LoVo (cell line): Measurements from ENCODE around the gene KIF4A.
"Not testable (repeated sequence)": the region's sequence is repeated elsewhere in the genome, so short reads cannot be mapped to it uniquely, and the experiment has no call there.

Source experiments
- DNase-seq: peaks from one replicate; pipeline ENCODE4 v3.0.0-alpha.2; 2016; ENCODE audit warnings: low spot score

The KIF4A gene

GRCh38 chrX:70281951-70282350 lies 8.0 kb upstream of the KIF4A start, which contains the start of gene RAB41:
Gene RAB41, plus strand, starts transcription at chrX:70282172. Its CDS starts 46 bp downstream, at chrX:70282218.
- DNase-seq, result no peak

DNA sequence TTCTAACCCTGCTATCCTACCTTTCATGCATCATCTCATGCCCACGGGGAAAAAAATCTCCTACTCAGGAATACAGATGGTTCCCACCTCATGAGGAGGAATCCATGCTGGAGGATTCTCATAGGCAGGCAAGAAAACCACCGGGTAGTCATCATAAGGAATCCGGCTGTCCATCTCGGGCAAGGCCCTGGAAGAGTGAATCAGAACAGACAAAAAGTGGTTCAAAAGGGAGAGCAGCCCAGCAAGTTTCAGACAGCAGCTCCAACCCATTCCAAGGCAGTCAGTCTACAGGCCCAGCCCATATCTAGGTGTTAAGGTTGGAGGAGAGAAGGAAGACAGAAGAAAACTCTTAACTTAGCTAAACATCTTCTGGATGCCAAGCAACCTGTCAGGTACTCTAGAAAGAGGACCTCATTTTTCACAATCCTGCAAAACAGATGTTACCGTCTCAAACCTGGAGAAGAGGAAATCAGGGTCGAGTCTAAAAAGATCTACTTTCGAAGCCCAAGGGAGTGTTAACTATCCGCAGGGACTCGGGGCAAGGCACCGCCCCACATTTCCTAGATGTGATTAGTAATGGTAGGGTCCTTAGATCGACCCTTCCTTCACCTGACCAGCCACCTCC lies 624 bp upstream of the KIF4A start:
- DNase-seq, result no peak

DNA sequence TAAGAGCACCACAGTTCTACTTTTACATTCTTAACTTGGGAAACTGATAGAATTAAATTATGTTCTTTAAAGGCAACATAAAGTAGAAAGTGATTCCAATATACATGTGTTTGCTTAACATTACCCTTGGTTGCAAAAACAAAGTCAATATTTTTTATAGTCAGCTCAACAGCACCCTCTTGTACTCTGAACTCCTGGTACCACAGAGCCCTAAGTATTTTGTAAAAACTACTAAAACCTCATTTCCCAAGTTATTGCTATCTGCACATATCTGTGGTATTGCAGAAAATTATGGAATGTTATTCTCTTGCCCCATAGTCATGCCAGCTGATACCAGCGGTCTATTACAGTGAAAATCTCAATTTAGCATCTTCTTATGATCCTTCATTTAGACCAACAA lies 2.9 kb downstream of the KIF4A start:
- DNase-seq, result no peak

DNA sequence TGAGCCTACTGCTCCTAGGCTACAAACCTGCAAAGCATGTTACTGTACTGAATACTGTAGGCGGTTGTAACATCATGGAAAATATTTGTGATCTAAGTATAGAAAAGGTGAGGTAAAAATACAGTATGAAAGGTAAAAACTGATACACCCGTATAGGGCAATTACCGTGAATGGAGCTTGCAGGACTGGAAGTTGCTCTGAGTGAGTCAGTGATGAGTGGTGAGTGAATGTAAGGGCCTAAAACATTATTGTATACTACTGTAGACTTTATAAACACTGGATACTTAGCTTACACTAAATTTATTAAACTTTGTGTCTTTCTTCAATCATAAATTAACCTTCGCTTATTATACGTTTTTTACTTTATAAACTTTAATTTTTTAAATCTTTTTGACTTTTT lies 3.7 kb downstream of the KIF4A start:
- no peak for DNase-seq

DNA sequence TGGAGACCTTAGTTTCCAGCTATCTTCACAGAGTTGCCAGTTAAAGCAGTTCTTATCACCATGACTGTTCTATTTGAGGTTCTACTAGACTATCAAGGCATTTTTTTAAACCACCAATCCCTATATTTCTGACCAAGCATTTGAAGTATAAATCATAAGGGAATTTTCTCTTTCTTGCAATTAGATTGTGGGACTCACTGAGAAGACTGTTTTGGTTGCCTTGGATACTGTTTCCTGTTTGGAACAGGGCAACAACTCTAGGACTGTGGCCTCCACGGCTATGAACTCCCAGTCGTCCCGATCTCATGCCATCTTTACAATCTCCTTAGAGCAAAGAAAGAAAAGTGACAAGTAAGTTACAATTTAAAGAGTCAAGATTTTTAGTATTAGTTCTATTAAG lies 11.8 kb downstream of the KIF4A start:
- DNase-seq, result no peak

DNA sequence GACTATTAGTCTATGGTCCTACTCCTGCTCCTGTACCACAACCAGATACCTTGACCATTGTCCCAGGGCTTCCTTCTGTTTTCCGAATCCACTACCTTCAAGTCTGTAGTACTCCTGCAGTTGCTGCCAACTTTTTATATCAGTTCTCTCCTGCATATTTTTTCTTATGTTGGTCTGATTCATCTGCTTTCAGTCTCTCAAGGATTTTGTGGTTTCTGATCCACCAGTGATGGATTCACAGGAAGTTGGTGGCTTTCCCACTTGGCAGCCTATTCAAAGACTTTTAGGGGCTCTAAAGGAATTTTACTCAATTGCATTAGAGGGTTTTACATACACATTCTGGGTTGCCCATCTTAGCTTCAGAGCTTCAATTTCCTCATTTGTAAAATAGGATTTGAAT lies 23.6 kb downstream of the KIF4A start:
- no peak for DNase-seq

GRCh38 chrX:70322784-70323183 lies 32.9 kb downstream of the KIF4A start:
- DNase-seq, result no peak

DNA sequence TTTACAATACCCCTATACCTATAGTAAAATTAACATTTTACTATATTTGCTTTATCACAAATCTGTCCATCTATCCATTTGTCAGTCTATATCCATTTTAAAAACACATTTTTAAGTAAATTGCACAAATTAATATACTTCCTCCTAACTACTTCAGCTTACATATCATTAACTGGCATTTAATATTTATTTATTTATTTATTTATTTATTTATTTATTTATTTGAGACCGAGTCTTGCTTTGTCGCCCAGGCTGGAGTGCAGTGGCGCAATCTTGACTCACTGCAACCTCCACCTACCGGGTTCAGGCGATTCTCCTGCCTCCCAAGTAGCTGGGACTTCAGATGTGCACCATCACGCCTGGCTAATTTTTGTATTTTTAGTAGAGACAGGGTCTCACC lies 33.7 kb downstream of the KIF4A start:
- not testable (repeated sequence) for DNase-seq

DNA sequence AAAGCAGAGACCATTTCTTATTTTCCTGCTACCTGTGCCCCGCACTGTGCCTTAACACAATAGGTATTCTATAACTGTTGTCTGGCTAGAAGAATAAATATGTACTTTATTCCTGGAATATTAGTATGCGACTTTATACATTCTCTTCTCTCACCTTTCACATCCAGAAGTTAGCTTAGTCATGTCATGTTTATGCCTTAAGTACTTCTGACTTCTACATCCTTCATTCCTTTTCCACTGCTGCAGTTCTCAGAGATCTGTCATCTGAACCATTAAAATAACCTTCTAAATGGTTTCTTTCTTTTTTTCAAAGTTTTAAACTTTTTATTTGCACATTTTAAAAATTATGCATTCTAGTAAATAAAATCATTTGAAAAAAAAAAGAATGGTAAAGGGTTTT lies 34.4 kb downstream of the KIF4A start:
- no peak for DNase-seq

DNA sequence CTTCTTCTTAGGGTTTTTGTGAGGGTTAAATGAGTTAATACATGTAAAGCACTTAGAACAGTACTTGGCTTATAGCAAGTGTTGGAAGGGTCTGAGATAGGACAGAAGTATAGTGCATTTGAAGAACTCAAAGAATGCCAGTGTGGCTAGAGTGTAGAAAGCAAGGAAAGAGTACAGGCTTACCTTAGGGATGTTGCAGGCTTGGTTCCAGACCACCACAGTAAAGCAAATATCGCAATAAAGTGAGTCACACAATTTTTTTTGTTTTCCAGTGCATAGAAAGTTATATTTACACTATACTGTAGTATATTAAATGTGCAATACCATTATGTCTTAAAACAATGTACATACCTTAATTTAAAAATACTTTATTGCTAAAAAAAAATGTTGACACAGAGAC lies 41.3 kb downstream of the KIF4A start:
- DNase-seq, result no peak

- DNase-seq, result no peak
These were observed 42.7 kb downstream of the KIF4A start for GRCh38 chrX:70332600-70332999.

DNA sequence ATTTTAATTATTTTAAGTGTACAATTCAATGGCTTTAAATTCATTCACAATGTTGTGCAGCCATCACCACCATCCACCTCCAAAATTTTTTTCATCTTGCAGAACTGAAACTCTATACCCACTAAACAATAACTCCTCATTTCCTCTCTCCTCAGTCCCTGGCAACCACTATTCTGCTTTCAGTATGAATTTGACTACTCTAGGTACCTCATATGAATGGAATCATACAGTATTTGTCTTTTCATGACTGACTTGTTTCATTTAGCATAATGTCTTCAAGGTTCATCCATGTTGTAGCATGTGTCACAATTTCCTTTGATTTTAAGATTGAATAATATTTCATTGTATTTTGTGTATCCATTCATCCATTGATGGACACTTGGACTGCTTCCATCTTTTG lies 46.9 kb downstream of the KIF4A start:
- DNase-seq, result no peak

DNA sequence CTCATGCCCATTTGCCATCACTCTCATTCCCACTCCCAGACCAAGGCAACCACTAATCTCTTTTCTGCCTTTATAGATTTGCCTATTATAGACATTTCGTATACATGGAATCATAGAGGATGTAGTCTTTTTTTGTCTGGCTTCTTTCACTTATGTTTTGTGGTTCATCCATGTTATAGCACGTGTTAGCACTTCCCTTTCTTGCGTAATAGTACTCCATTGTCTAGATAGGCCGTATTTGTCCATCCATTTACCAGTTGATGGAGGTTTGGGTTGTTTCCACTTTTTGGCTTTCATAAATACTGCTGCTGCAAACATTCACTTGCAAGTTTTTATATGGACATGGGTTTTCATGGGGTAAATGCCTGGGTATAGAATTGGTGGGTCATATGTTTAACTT lies 48.4 kb downstream of the KIF4A start:
- DNase-seq, result no peak

DNA sequence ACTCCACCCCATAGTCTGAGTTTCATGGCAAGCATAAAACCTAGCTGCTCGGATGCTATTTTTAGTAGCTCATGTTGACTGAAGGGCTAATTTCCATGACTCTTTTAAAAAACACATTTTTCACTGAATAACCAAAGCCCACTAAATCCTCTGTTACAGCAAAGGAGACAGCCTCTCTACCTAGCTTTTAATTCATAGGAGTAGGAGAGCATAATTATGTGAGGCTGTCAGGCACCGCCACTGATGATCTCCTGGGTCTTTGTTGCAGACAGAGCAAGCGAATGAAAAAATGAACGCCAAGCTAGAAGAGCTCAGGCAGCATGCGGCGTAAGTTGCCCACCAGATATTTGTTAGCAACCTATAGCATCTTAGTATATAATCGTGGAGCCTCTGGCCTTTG lies 53.5 kb downstream of the KIF4A start:
- DNase-seq, result no peak

DNA sequence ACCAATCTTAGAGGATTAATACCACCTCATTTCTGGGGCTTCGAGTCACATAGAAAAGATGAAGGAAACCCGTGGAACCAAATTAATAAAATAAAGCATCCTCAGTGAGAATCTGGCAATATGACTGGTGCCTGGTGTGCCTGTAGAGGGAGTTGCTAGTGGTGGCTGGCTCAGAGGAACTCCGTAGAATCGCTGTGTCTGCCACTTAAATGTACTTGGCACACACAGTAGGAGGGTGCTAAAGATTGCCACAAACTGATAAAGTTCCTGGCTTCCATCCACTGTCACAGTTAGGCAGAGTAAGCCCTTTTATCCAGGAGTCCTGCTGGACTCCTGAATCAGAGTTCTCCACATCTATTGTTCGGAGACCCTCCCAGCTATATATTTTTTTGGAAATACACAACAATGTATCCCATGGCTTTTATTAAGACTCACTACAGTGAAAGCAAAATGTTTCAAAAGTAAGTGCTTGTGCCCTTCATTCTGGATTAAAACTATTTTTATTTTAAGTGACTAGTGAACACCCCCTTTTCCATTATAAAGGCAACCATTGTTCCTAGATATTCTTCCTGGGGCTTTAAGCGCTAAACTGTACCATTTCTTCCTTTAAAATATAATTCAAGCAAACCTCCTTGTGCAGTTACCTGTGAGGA lies 56.6 kb downstream of the KIF4A start:
- no peak for DNase-seq

DNA sequence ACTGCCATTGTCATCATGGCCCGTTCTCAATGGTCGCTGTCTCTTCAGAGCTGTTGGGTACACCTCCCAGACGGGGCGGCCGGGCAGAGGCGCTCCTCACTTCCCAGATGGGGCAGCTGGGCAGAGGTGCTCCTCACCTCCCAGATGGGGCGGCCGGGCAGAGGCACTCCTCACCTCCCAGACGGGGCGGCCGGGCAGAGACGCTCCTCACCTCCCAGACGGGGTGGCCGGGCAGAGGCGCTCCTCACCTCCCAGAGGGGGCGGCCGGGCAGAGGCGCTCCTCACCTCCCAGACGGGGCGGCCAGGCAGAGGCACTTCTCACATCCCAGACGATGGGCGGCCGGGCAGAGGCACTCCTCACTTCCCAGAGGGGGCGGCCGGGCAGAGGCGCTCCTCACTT lies 58.9 kb downstream of the KIF4A start:
- not testable (repeated sequence) for DNase-seq

- DNase-seq, result not testable (repeated sequence)
These were observed 59.6 kb downstream of the KIF4A start for GRCh38 chrX:70349367-70350125.

DNA sequence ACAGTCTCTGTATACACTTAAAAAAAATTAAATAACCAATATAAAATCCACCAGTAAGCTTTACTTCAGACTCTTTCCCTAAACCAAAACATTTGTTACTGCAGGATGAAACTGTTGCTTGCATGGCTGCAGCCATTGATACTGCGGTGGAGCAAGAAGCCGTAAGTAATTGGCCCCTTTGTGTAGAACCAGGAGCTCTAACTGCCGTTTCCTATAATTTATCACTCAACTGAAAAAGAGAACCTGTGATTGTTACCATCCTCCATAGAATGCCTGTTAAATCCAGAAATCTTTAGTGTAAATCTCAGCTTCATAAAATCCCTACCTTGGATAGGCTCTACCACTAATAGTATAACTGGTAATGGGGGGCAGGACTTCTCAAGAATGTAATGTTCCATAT lies 62.6 kb downstream of the KIF4A start:
- no peak for DNase-seq

DNA sequence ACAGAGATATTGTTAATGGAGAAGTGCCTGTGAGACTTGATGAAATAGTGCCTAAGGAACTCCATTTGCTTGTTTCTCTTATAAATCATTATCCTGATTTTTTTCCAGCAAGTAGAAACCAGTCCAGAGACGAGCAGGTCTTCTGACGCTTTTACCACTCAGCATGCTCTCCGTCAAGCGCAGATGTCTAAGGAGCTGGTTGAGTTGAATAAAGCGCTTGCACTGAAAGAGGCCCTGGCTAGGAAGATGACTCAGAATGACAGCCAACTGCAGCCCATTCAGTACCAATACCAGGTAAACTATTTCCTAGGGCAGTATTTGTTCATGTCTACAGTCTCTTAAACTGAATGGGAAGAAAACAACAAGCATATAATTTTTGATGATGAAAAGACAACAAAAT lies 63.6 kb downstream of the KIF4A start:
- DNase-seq, result no peak

DNA sequence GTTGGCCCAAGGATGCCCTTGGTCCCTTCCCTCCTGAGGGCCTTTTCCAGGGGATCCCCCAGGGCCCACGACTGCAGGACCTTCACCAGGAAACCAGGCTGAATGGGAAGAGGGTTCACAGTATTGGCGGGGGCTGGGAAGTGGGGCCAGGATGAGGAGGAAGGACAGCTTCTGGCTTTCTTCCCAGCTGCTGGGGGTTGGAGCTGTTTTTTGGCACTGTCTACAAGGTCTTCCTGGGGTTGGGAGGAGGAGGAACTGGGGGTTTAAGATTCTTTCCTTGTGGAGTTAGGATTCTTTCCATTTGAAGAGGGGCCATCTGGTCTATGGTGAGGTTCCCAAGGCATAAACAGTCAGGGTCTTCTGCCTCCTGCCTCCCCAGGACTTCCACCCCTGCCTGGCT lies 64.8 kb downstream of the KIF4A start:
- DNase-seq, result no peak

DNA sequence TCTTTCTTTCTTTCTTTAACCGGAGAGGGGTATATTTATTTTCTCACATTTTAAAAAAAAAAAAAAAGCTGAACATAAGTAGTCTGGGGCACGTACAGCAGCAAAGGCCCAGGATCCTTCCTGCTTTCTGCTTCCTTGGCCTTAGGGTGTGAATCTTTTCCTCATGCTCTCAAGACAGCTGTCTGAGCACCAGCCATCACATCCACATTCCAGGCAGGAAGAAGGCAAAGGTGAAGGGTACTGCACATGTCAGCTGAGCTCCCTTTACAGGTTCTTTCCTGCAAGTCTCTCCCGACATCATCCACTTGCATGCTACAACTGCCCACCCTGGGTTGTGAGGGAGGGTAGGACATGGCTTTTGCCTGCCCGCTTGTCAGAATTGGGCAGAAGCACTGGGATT lies 69.6 kb downstream of the KIF4A start:
- no peak for DNase-seq

DNA sequence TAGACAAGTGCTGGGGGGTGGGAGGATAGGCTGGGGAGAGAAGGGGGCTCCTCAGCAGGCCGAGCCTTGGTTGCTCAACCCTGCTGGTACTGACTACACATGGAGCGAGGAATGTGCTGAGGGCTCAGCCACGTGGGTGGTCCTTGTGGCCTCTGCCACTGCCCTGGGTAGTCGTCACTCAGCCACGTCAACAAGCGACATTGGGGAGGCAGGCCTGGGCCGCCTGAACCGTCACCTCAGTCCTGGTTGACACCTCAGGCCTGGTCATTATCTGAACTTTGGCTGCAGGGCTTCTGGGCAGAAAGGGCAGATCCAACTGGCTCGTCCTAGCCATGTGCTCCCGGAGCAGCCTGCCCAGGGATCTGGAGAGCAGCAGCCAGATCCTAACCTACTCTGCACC lies 70.5 kb downstream of the KIF4A start:
- no peak for DNase-seq

DNA sequence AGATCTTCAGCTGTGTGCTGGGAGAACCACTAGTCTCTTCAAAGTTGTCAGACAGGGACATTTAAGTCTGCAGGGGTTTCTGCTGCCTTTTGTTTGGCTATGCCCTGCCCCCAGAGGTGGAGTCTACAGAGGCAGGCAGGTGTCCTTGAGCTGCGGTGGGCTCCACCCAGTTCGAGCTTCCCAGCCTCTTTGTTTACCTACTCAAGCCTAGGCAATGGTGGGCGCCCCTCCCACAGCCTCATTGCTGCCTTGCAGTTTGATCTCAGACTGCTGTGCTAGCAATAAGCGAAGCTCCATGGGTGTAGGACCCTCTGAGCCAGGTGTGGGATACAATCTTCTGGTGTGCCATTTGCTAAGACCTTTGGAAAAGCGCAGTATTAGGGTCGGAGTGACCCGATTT lies 78.8 kb downstream of the KIF4A start:
- DNase-seq, result not testable (repeated sequence)
